A673 (cell line): Measurements from ENCODE around the gene TMED7.

Source experiments
- EZH2 ChIP-seq: fragments of 200-600 bp; sonication (generic); IDR thresholded peaks from 2 replicates; pipeline ENCODE4 v1.6.1; 2017; ENCODE audit warnings: borderline replicate concordance, low read depth, mild to moderate bottlenecking, mixed read lengths, antibody characterized with exemption, low read length; ENCODE audit not compliant: poor library complexity, severe bottlenecking
- TF ChIP-seq, protein P1 (sequence below): fragments of 300-800, 200-600 bp; sonication (generic); conservative IDR thresholded peaks from 2 replicates; pipeline ENCODE4 v1.5.1; 2017; ENCODE audit warnings: low read depth, mild to moderate bottlenecking, antibody characterized with exemption, low read length, moderate library complexity, mixed read lengths

DNA sequence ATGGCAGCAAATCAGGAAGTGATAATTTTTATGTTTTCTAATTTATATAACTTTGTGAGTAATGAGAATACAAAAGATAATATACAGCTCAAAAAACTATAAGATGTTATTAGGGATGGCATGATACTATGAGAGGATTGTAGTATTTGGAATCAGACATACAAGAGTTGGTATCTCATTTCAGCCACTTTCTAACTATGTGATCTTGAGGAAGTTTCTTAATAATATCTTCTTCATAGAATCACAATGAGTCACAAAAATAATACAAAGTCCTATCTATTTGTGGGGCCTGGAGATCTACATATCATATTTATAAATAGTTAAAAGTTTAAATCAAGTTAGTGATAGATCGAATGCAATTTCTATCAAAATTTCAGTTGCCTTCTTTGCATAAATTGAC, 23.7 kb upstream of the TMED7 start:
- no peak for TF ChIP-seq EZH2
- TF ChIP-seq, protein P1, sequence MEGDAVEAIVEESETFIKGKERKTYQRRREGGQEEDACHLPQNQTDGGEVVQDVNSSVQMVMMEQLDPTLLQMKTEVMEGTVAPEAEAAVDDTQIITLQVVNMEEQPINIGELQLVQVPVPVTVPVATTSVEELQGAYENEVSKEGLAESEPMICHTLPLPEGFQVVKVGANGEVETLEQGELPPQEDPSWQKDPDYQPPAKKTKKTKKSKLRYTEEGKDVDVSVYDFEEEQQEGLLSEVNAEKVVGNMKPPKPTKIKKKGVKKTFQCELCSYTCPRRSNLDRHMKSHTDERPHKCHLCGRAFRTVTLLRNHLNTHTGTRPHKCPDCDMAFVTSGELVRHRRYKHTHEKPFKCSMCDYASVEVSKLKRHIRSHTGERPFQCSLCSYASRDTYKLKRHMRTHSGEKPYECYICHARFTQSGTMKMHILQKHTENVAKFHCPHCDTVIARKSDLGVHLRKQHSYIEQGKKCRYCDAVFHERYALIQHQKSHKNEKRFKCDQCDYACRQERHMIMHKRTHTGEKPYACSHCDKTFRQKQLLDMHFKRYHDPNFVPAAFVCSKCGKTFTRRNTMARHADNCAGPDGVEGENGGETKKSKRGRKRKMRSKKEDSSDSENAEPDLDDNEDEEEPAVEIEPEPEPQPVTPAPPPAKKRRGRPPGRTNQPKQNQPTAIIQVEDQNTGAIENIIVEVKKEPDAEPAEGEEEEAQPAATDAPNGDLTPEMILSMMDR, result no peak
